ENCODE data around the gene PDXP.

DNA sequence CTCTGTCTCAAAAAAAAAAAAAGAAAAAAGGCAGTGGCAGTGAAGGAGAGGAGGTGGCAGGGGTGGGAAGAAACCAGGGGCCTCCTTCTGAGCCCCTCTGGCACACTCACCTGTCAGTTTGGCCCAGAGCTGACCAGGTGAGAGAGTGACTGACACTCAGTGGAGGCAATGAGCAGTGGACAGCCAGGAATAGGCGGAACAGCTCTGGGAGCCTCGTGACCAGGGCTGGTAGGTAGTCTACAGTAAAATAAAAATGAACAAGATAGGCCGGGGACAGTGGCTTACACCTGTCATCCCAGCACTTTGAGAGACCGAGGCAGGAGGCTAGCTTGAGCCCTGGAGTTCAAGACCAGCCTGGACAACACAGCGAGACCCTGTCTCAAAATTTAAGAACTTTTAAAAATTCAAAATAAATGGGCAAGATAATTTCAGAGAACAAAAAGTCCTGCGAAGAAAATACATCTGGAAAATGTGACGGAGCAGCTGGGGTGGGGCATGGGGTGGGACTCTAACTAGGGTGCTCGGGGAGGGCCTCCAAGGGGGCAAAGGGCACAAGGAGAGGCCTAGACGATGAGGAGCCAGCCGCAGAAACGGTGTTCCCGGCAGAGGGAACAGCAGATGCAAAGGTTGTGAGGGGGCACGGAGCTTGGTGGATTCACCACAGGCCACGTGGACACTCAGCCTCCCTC, 3.8 kb upstream of the PDXP start:
- TF ChIP-seq, protein P1, sequence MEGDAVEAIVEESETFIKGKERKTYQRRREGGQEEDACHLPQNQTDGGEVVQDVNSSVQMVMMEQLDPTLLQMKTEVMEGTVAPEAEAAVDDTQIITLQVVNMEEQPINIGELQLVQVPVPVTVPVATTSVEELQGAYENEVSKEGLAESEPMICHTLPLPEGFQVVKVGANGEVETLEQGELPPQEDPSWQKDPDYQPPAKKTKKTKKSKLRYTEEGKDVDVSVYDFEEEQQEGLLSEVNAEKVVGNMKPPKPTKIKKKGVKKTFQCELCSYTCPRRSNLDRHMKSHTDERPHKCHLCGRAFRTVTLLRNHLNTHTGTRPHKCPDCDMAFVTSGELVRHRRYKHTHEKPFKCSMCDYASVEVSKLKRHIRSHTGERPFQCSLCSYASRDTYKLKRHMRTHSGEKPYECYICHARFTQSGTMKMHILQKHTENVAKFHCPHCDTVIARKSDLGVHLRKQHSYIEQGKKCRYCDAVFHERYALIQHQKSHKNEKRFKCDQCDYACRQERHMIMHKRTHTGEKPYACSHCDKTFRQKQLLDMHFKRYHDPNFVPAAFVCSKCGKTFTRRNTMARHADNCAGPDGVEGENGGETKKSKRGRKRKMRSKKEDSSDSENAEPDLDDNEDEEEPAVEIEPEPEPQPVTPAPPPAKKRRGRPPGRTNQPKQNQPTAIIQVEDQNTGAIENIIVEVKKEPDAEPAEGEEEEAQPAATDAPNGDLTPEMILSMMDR (optimal IDR thresholded peaks at IDR 0.05 in 1 of 3, IDR thresholded peaks at IDR 0.05 in 1 of 3, conservative IDR thresholded peaks at IDR 0.05 in 1 of 3; ENCODE audit: extremely low read depth in 1 of 3, insufficient read depth in 2 of 3, low read length in 3 of 3), result no peak
- no peak for TF ChIP-seq EZH2 (IDR thresholded peaks at IDR 0.05; ENCODE audit: low read length)

All from keratinocyte (primary cell).